OCI-LY1 (cell line): ENCODE measurements around the gene PCSK5.

ENCODE experiments used
- H2AFZ ChIP-seq: fragments of 200-600 bp; sonication (generic), shearing (Covaris generic); 2 replicates; pipeline ENCODE4 v1.6.0; 2014; ENCODE audit warnings: antibody characterized with exemption, mild to moderate bottlenecking, low read length
- H3F3A ChIP-seq: fragments of 200-600 bp; sonication (generic), shearing (Covaris generic); 2 replicates; pipeline ENCODE4 v1.6.0; 2014; ENCODE audit warnings: mild to moderate bottlenecking, antibody characterized with exemption, low read length, moderate library complexity; ENCODE audit not compliant: insufficient read depth
- H3K27ac ChIP-seq: fragments of 200-600 bp; sonication (generic); 2 replicates; pipeline ENCODE4 v1.5.1; 2014; ENCODE audit warnings: low read length, mixed run types, mild to moderate bottlenecking, low read depth; ENCODE audit not compliant: poor library complexity, severe bottlenecking
- H3K27me3 ChIP-seq: fragments of 200-600 bp; sonication (generic); 2 replicates; pipeline ENCODE4 v1.6.0; 2014; ENCODE audit warnings: antibody characterized with exemption, mild to moderate bottlenecking, low read length, moderate library complexity; ENCODE audit not compliant: insufficient read depth
- H3K36me3 ChIP-seq: fragments of 200-600 bp; sonication (generic); 2 replicates; pipeline ENCODE4 v1.6.1; 2014; ENCODE audit warnings: mild to moderate bottlenecking, antibody characterized with exemption, low read length, moderate library complexity, mixed read lengths; ENCODE audit not compliant: insufficient read depth
- H3K4me1 ChIP-seq: fragments of 200-600 bp; sonication (generic); 2 replicates; pipeline ENCODE4 v1.5.1; 2014; ENCODE audit warnings: mild to moderate bottlenecking, low read length, moderate library complexity; ENCODE audit not compliant: insufficient read depth, severe bottlenecking
- H3K4me2 ChIP-seq: fragments of 200-600 bp; sonication (generic), shearing (Covaris generic); 2 replicates; pipeline ENCODE4 v1.6.1; 2014; ENCODE audit warnings: low read length
- H3K4me3 ChIP-seq: fragments of 200-600 bp; sonication (generic); 2 replicates; pipeline ENCODE4 v1.5.1; 2014; ENCODE audit warnings: low read length, low read depth, mild to moderate bottlenecking, mixed read lengths; ENCODE audit not compliant: poor library complexity, severe bottlenecking
- H3K79me2 ChIP-seq: fragments of 200-600 bp; shearing (Covaris generic); 2 replicates; pipeline ENCODE4 v1.6.1; 2016; ENCODE audit warnings: mixed run types, low read length, mixed read lengths; ENCODE audit not compliant: insufficient read depth
- H3K9ac ChIP-seq: fragments of 200-600 bp; sonication (generic), shearing (Covaris generic); 2 replicates; pipeline ENCODE4 v1.6.1; 2014; ENCODE audit warnings: mild to moderate bottlenecking, low read length, mixed read lengths
- H3K9me2 ChIP-seq: fragments of 200-600 bp; sonication (generic), shearing (Covaris generic); 2 replicates; pipeline ENCODE4 v1.6.1; 2014; ENCODE audit warnings: low read depth, mild to moderate bottlenecking, low read length, mixed read lengths
- H3K9me3 ChIP-seq: fragments of 200-600 bp; shearing (Covaris generic); 2 replicates; pipeline ENCODE4 v1.6.1; 2014; ENCODE audit warnings: low read length, mixed read lengths
- H4K20me1 ChIP-seq: fragments of 200-600 bp; sonication (generic), shearing (Covaris generic); 2 replicates; pipeline ENCODE4 v1.6.0; 2016; ENCODE audit warnings: mild to moderate bottlenecking, low read length; ENCODE audit not compliant: insufficient read depth
- CTCF ChIP-seq: fragments of 200-600 bp; sonication (generic), shearing (Covaris generic); IDR thresholded peaks from 2 replicates; pipeline ENCODE4 v1.5.1; 2017; ENCODE audit warnings: mild to moderate bottlenecking, antibody characterized with exemption, low read length, moderate library complexity, mixed read lengths
- EZH2 ChIP-seq: fragments of 200-600 bp; sonication (generic), shearing (Covaris generic); IDR thresholded peaks from 2 replicates; pipeline ENCODE4 v1.8.0; 2017; ENCODE audit warnings: borderline replicate concordance, mixed run types, mild to moderate bottlenecking, antibody characterized with exemption, low read length, moderate library complexity, mixed read lengths

Gene PCSK5

GRCh38 chr9:76095585-76095984, 205.1 kb downstream of the PCSK5 start:
- no peaks in the 10 kb centered on the region for H3K9me3 ChIP-seq
- H2AFZ ChIP-seq = no peak overlapping the region
- H3K4me1 ChIP-seq = no peaks in the 10 kb centered on the region
- H3K9me2 ChIP-seq = no peaks in the 10 kb centered on the region
- no peak overlapping the region for H3K4me3 ChIP-seq
- H3K79me2 ChIP-seq = no peaks in the 10 kb centered on the region
- no peak overlapping the region for H3K9ac ChIP-seq
- H3K27me3 ChIP-seq = no peaks in the 10 kb centered on the region
- no peaks in the 10 kb centered on the region for H3F3A ChIP-seq
- no peaks in the 10 kb centered on the region for H4K20me1 ChIP-seq
- TF ChIP-seq CTCF (no peak), EZH2 (no peak)
- H3K27ac ChIP-seq = no peak overlapping the region
- no peak overlapping the region for H3K4me2 ChIP-seq
- H3K36me3 ChIP-seq = no peaks in the 10 kb centered on the region

- TF ChIP-seq EZH2 (no peak), CTCF (no peak)
- H3K4me1 ChIP-seq = no peaks in the 10 kb centered on the region
- no peaks in the 10 kb centered on the region for H4K20me1 ChIP-seq
- no peaks in the 10 kb centered on the region for H3K9me3 ChIP-seq
- H3K9me2 ChIP-seq = no peaks in the 10 kb centered on the region
- no peaks in the 10 kb centered on the region for H3F3A ChIP-seq
- no peaks in the 10 kb centered on the region for H3K79me2 ChIP-seq
- H3K27me3 ChIP-seq = no peaks in the 10 kb centered on the region
- no peak overlapping the region for H3K27ac ChIP-seq
- H3K9ac ChIP-seq = no peak overlapping the region
- H3K36me3 ChIP-seq = no peaks in the 10 kb centered on the region
- no peak overlapping the region for H2AFZ ChIP-seq
- no peak overlapping the region for H3K4me3 ChIP-seq
- H3K4me2 ChIP-seq = no peak overlapping the region
Measured at GRCh38 chr9:76099516-76099915, 209.0 kb downstream of the PCSK5 start.

GRCh38 chr9:76101075-76101474, 210.6 kb downstream of the PCSK5 start:
- no peaks in the 10 kb centered on the region for H3K27me3 ChIP-seq
- H3K4me3 ChIP-seq = no peak overlapping the region
- no peaks in the 10 kb centered on the region for H3F3A ChIP-seq
- no peak overlapping the region for H3K27ac ChIP-seq
- no peaks in the 10 kb centered on the region for H4K20me1 ChIP-seq
- no peaks in the 10 kb centered on the region for H3K79me2 ChIP-seq
- H3K9ac ChIP-seq = no peak overlapping the region
- H3K4me2 ChIP-seq = no peak overlapping the region
- H3K9me2 ChIP-seq = no peaks in the 10 kb centered on the region
- no peaks in the 10 kb centered on the region for H3K9me3 ChIP-seq
- H2AFZ ChIP-seq = no peak overlapping the region
- no peaks in the 10 kb centered on the region for H3K4me1 ChIP-seq
- H3K36me3 ChIP-seq = no peaks in the 10 kb centered on the region
- TF ChIP-seq EZH2 (no peak), CTCF (no peak)
